ENCODE data around the gene GAS2L1.

Gene GAS2L1

DNA sequence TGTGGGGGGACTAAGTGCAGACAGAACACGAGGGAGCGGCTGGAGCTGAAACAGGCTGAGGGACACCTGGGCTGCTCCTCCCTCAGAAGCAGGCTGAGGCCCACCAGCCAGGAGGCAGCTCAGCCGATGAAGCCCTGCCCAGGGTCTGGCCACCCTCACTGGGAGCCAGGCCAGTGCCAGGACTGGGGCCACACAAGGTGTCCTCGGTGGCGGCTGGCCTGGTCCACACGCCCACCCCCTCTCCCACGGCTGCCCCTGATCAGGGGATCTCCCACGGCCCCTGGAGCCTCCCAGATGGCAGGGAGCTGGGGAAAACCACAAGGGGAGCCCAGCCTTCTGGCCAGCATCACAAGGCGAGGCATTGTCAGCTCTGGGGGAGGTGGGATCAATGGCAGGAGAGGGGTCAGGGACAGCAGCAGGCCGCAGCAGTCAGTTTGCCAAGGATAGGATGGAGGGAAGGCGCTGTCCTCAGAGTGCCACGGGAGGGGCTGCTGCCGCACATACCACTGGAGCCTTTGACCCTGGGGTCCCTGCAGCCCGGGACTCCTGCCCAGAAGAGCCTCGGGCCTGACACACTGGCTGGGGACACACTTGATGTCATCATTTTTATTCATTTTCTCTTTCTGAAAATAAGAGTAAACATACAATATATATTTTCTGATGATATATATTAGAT lies 20.8 kb downstream of the GAS2L1 start:
- DNase-seq (ENCODE audit: low read depth): no peak

DNA sequence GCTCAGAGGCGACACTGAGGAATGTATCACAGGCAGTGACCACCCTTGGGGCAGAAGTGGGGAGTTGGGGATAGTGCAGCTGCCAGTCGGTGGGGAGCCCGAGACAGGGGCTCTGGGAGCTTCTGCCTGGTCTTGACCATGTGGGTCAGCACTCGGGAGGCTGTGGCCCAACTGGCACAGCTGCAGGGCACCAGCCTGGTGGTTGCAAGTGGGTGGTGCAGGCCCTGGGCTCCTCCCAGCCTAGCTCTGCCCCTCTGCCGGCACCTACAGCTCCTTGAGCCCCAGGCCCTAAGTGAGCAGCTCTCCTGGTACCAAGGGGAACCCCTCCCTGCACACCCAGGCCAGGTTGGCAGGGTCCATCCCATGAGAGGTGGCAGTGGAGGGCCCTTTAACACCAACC lies 21.6 kb downstream of the GAS2L1 start:
- no peak for DNase-seq (ENCODE audit: low read depth)

DNA sequence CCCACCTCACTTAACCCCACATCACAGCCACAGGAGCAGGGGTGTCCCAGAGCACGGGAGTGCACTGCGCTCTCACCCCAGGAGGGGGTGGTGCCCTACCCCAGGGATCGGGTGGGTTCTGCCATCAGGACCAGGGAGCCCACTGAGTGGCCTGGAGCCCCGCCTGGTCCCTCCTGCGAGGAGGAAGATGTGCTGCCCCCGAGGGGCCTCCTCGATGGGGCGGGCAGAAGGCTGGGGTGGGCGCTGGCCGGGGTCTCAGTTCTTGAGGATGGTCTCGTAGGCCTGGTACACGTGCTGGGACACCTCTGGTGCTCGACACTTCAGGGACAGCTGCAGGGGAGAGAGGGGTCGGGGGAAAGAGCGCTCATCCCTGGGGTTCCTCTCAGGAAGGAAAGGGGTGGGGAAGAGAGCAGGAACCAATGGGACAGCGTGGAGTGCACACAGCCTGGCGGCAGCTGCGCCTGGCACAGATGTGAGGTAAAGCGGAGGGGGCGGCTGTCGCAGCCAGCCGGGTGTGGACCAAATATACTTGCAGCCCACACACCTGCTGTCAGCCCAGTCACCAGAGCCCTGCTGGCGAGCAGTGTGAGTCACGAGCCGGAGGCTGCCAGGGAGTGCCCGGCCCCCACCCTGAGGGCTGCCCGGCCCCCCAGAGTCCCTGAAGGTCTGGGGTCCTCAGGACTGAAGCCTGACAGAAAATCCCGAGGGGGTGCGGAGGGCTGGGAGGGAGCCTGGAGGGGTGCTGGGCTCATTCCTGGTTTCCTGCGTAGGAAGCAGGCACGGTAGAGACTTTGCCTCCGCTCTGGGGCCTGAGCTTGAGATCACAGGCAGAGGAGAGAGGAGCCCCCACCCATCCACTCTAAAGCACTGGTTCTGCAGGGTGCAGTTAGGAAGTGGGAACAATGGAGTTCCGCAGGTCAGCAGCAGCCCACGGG lies 22.4 kb downstream of the GAS2L1 start:
- no peak for DNase-seq (ENCODE audit: low read depth)

DNA sequence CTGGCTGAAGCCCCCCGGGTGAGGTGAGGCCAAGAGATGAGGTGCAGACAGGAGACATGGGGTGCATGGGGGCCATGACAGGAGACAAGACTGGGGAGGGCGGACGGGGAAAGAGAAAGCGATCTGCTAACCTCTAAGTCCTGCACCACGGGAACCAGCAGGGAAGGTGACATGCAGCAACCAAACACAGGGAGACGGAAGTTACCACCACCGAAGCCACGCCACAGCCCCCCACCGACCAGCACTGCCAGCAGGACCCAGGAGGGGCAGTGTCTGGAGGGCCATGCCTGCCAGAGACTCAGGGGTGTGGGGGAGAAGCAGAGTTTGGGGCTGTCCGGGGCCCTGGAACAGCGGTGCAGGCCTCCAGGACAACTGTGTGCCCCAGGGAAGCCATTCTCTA lies 23.1 kb downstream of the GAS2L1 start:
- no peak for DNase-seq (ENCODE audit: low read depth)

DNA sequence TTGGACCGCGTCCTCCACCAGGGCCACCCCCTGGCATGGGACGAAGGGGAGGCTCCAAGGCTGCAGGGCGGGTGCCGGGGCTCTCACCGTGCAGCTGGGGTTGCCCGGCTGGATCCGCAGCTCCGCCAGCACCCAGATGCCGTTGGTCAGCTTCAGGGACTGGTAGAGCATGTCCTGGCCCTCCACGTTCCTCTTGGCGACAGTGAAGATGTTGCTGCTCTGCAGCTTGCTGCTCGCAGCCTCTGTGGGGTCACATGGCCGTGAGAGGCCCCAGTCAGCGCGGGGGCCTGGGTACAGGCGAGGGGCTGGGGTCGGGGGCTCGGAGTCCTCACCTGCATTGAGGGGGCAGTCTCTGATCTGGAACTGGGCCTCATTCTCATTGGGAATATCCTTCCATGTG lies 23.8 kb downstream of the GAS2L1 start:
- DNase-seq (ENCODE audit: low read depth): no peak

DNA sequence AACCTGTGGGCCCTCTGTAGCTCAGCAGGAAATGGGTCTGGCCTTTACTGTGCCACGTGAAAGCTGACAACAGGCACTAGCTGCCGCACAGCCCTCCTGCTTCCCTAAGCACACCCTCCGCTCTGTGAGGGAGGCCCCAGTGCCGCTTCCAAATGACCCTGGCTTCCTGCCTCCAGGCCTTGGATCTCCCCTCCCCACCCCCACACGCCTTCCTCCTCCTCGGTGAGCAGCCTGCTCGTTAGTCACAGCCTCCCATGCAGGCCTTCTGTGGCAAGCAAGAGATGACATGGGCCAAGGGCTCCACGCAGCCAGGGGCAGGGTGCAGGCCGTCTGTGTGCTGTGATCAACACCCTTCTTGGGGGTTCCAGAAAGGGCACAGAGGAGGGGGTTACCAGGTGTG lies 24.3 kb downstream of the GAS2L1 start:
- DNase-seq (ENCODE audit: low read depth): no peak

DNA sequence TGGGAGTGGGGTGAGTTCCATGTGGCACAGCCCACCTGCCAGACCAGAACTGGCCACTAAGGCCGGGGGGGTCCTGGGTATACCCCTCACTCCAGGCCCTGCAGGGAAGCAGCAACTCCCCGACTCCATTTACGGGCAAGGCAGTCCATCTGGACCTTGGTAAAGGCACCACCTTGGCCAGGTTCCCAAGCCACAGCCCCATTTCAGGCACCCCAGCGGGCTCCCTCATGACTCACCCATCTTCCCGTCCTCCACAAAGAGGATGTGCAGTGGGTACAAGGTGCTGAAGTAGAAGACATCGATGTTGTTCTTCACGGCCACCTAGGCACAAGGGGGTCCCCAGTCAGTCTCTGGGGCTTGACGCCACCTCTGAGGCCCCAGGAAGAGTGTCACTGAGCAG lies 24.8 kb downstream of the GAS2L1 start:
- DNase-seq (ENCODE audit: low read depth): no peak

DNA sequence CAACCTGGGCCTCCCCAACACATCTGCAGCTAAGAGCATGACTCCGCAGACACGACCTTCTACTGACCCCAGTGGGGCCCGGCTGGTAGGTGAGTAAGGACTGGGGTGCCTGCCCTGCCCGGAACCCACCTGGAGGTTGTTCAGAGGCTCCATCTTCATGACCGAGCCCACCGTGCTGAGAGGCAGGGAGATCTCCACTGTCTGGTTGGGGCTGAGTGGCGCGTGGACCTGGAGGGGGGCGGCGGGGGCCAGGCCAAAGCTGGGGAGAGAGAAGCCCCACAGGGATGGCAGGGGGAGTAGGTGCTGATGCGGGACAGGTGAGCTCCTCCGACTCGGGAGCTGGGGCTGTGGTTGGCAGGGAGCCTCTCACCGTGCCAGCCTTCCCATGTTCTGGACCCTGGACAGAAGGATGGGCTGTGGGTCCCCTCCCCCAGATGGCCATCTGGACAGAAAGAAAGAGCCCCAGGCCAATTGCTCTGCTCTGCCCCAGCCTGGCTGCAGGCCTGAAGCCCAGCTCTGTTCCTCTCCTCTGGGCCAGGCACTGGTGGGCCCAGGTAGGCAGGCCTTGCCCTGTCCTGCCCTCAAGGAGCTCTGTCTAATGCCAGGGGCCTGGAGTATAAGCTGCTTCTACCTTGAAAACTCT lies 25.3 kb downstream of the GAS2L1 start:
- DNase-seq (ENCODE audit: low read depth): no peak

DNA sequence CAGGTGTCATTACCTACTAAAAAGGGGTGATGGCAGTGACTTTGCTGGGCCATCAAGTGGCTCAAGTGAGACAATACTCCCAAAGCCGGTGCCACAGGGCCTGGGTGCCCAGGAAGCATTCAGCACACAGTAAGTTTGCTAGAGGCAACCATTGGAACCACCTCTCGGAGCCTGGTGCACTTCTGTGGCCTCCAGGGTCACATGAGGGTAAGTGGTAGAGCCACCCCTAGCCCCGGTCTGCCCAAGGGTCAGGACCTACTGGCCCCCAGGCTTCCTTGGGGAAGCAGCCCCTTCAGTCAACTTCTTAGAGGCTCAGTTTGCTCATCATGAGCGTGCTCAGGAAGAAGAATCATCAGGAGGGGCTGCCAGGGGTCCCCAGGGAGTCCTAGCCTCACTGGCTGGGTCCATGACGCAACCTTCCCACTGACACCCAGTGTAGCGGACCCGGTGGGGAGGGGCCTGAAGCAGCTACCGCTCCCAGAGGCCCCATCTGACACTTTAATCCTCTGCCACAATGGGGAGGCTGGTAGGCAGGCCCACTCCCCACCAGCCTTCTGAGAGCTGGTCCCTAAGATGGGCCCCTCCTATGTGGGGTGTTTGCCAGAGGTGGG lies 26.5 kb downstream of the GAS2L1 start:
- DNase-seq (ENCODE audit: low read depth): no peak

DNA sequence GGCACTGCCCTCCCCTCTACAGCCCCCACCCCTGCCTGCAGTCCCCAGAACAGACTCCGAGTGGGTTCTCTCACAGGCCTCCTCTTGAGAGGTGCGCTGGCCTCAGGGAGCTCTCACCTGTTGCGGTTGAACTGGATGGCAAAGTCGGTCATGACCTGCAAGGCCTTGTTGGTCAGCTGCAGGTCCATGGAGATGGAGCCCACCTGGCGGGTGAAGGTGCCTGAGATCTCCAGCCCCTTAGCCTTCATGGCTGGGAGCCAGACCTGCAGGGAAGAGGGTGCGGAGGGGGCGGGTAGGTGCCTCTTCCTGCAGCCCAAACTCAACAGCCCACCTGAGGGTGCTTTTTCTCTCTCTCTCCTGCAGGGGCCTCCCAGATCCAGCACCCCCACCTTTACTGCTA lies 27.7 kb downstream of the GAS2L1 start:
- DNase-seq (ENCODE audit: low read depth): no peak

DNA sequence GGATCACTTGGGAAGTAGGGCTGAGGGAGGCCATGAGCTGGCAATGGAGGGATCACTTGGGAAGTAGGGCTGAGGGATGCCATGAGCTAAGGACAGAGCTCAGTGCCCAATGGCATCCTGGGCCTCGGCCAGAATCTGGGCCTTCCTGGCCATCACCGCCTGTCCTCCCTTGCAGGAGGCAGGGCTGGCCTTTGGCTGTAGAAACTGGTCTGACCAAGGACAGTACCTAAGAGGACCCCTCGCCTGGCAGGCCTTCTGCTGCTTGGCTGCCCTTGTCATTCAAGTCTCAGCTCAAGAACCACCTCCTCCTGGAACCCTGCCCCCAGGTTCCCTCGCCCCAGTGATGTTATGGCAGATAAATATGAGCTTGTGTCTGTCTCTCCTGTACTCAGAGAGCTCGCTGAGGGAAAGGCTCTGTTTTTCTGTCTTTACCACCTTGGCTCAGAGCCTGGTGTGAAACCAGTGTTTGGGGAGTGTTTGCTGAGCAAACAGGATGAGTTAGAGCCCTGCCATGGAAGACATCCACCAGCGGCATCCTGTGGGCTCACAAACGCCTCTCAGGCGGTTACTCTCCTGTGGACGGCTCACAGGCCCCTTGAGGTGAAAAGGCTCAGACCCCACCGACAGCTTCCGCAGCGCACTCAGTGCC lies 28.4 kb downstream of the GAS2L1 start:
- DNase-seq (ENCODE audit: low read depth): no peak

DNA sequence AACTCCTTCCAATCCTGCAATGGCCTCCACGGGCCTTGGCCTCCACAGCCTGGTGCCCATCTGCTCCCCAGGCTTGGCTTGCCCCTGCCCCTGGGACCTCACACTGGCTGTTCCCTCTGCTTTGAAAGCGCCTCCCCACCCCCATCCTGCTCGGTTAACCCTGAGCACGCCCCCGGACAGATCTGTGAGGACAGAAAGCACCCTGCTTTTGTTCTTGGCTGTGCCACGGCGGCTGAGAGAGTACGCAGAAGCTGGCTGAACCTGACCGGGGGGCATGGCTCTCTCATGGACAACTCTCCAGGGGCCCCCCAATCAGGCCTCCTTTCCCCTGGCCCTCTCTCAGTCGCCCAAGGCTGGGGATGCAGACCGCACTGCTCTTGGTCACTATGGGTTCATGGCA lies 29.2 kb downstream of the GAS2L1 start:
- no peak for DNase-seq (ENCODE audit: low read depth)

DNA sequence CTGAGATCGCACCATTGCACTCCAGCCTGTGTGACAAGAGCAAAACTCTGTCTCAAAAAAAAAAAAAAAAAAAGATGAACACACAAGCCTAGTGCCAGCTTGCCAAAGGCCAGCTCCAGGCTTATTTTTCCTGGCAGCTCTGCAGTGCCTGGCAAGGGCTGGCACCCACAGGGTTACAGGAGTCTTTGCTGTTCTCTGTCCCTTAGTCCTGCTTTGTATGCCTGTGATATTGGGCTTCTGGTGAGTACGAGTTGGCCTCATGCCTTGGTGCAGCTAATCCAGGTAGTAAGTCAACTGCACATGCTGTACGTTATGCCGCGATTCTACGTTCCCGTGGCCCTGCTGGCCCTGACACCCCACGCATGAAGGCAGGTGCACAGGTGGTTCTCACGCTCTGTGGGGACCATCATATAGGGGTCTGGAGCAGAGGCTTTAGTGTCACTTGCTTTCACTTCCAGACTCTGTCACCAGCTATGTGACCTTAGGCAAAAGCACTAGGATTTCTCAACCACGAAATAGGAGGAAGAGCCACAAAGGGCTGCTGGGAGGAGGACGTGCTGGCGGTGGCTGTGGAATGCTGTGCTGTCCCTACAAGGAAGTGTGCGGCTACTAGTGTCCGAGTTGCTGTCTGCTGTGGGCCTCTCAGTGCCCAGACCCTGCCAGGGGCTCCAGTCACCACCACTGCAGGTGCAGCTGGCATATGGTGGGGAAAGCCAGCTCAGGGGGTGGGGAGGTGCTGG lies 30.5 kb downstream of the GAS2L1 start:
- DNase-seq (ENCODE audit: low read depth): no peak

DNA sequence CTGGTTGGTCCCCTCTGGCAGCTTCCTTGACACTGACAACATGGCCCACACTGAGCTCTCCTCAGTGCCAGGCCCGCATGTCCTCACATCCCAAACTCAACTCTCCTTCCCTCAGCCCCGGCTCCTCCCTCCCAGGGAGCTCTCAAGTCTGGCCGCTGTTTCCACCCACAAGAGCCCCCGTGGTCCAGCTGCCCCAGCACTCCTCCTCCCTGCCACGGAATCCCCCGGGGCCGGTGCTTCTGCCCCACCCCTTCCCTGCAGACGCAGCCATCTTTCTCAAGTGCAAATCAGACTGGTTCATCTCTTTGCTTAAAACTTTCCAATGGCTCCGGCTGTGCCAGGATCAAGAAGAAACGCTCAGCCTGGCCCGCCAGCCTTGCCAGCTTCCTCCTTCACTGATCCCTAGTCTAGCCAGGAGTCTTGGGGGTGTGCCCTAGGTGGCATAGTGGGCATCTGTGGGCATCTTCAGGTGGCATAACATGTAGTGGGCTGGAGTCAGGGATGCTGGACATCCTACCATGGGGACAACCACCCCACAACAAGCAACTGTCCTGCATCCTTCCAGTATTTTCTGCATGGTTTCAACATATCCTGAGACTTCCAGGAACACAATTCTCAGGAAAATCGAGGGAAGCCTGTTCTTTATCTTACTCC lies 31.3 kb downstream of the GAS2L1 start:
- no peak for DNase-seq (ENCODE audit: low read depth)

DNA sequence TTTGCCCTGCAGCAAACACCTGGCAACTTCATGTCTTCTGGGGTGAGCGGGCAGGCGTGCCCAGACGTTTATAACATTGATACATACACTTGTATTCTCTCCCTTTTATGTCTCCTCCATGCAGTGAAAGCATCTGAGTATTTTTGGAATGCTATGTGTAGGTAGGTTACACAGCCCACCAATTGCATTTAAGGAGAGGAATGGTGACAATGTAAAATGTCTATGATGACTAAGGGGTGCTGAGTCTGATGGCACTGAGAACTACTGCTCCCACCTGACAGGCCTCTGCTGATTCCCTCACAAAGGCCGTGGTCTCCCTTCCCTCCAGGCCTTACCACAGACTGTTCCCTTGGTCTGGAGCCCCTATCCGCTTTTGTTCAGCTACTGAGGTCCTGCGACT lies 31.9 kb downstream of the GAS2L1 start:
- DNase-seq (ENCODE audit: low read depth): no peak

DNA sequence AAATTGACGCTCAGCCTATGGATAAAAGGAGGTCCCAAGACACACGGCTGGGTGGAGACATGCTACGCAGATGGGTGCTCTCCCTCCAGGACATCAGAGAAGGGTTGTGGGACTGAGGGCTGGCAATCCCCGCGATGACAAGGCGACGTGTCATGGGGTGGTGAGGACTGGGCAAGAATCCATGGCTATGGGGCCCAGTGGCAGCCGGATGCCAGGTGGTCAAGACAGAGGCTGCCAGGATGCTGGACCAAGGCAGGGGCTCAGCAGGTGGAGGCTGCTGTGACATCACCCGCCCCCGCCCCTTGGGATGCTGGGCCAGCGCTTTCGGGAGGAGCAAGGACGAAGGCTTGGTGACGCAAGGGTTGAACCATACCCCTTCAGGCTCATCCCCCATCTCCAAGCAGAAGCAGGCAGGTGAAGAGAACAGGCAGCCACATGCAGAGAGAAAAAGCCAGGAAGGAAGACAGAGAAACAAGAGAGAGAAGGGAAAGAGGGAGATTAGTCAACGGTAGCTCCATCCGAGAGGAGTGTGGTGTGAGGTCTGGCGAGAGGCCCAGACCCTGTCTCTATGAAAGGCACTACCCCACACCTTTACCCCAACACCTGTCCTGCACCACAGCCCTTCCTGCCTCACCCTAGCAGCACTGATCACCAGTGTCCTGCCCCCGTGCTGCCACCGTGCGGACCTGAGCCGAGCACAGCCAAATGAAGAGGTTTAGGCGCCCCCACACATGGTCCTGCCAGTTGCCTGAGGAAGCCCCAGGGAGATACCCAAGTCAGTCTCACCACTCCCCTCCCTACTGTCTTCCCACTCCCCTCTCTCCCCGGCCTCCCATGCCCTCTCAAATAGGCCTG lies 33.2 kb downstream of the GAS2L1 start:
- no peak for DNase-seq (ENCODE audit: low read depth)

DNA sequence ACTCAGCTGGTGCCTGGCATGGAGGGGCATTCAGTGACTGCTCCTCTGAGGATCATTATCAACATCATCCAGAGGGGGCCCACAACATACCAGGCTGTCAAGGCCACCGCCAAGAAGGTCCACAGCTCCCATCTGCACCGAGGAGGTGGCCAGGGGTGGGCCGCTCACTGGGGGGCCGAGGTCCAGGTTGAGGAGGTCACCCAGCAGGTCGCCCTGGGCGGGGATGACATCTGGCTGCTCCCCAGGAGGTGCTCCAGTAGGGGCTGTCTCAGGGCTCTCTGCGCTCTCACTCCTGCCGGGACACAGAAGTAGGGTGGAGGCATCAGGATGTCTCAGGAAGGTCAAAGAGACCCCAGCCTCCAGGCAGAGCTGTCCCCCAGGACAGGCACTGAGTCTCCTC lies 34.1 kb downstream of the GAS2L1 start:
- no peak for DNase-seq (ENCODE audit: low read depth)

DNA sequence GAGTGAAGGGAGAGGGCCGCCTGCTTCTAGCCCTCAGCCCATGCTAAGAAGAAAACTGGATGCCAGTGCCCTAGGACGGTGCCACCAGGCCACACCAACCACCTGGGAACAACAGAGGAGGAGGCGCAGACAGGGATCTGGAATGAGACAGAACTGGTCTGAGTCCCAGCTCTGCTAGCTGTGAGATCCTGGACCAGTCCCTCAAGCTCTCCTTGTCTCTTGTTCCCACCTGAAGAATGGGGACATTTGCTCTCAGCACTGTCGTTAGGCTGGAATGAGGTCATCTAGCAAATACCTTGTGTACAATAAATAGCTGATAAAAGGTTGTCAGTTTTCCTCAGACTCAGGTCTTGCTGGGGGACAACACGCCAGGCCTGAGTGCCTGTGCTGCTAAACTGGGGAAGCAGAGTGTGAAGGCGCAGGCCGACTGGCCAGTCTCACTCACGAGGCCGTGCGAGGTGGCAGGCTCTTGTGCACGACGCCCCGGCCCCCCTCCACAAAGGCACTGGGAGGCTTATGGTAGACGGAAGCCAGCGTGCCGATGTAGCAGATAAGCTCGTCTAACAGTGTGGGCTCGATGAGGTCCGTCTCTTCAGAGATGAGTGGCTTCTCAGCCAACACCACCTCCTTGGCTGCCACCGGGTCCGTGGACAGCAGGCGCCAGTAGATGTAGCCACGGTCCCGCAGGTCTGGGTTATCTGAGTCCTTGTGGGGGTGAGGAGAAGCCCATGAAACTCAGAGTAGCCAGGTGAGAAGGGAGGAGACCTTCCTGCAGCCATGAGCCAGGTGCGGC lies 34.8 kb downstream of the GAS2L1 start:
- DNase-seq (ENCODE audit: low read depth): no peak

DNA sequence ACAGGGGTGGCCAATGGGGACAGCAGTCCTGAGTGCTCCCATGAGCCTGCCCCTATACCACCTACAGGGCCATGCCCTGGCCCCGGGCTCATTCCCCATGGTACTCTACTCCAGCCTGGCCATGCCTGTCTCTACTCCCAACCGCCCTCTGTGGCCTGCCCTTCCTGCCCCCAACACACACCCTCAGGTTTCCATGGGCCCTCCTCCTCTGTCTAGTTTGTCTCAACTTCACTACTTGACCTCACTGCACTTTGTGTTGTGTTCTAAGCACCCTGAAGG lies 35.3 kb downstream of the GAS2L1 start:
- no peak for DNase-seq (ENCODE audit: low read depth)

Data from stimulated activated CD8-positive, alpha-beta memory T cell treated with anti-CD3 and anti-CD28 coated beads, Interleukin-12 subunit alpha, Interleukin-12 subunit beta, amount 100 ng/mL, for 4 hours (primary cell).